GM21526 (cell line): ENCODE measurements around the gene EEF1AKMT1.

ENCODE experiments used
- ATAC-seq: cut with Tn5 transposase; IDR thresholded peaks from one replicate; pipeline ENCODE4 v1.9.1; 2021; ENCODE audit warnings: moderate library complexity; ENCODE audit not compliant: unreplicated experiment, low FRiP score

The EEF1AKMT1 gene

GRCh38 chr13:20721058-20721453, 52.7 kb downstream of the EEF1AKMT1 start:
- ATAC-seq: no peak

GRCh38 chr13:20720499-20720898, 53.3 kb downstream of the EEF1AKMT1 start:
- no peak for ATAC-seq

GRCh38 chr13:20719783-20720182, 54.0 kb downstream of the EEF1AKMT1 start:
- no peak for ATAC-seq

GRCh38 chr13:20718958-20719566, 54.7 kb downstream of the EEF1AKMT1 start:
- ATAC-seq: no peak

- no peak for ATAC-seq
Observed at GRCh38 chr13:20717581-20718542, 55.9 kb downstream of the EEF1AKMT1 start.

- ATAC-seq: no peak
Observed at GRCh38 chr13:20716951-20717350, 56.8 kb downstream of the EEF1AKMT1 start.

GRCh38 chr13:20715330-20715712, 58.4 kb downstream of the EEF1AKMT1 start:
- ATAC-seq: no peak

GRCh38 chr13:20714563-20715329, 59.0 kb downstream of the EEF1AKMT1 start:
- ATAC-seq: no peak

GRCh38 chr13:20714161-20714560, 59.6 kb downstream of the EEF1AKMT1 start:
- ATAC-seq: no peak

- no peak for ATAC-seq
Observed at GRCh38 chr13:20713751-20714150, 60.0 kb downstream of the EEF1AKMT1 start.

- no peak for ATAC-seq
Observed at GRCh38 chr13:20713014-20713376, 60.8 kb downstream of the EEF1AKMT1 start.

- no peak for ATAC-seq
Observed at GRCh38 chr13:20711301-20712044, 62.3 kb downstream of the EEF1AKMT1 start.

GRCh38 chr13:20709782-20710181, 64.0 kb downstream of the EEF1AKMT1 start:
- no peak for ATAC-seq

- no peak for ATAC-seq
Observed at GRCh38 chr13:20709369-20709768, 64.4 kb downstream of the EEF1AKMT1 start.

GRCh38 chr13:20708216-20708615, 65.5 kb downstream of the EEF1AKMT1 start:
- no peak for ATAC-seq

- no peak for ATAC-seq
Observed at GRCh38 chr13:20706661-20707060, 67.1 kb downstream of the EEF1AKMT1 start.

- no peak for ATAC-seq
Observed at GRCh38 chr13:20704459-20705069, 69.2 kb downstream of the EEF1AKMT1 start.

GRCh38 chr13:20703780-20704458, 69.8 kb downstream of the EEF1AKMT1 start:
- ATAC-seq: peak; percentile 83
